SK-N-SH (cell line): ENCODE results near the gene RFX1. TPM values are rescaled to one million over a fixed set of nuclear protein-coding genes. Genes with fewer than 3 reads are reported as not detected.

Source experiments
- CTCF ChIA-PET: fragments of 300-600, 350-600 bp; formaldehyde crosslinking; extraction: SDS; loops from one replicate; lab custom pipeline; 2021; lab: Yijun Ruan, JAX
- POLR2A ChIA-PET: fragments of 350-600 bp; sonication (Branson Sonifier 250); formaldehyde crosslinking; extraction: SDS; loops from one replicate; lab custom pipeline; 2020; ENCODE audit warnings: antibody characterized with exemption, inconsistent platforms; lab: Yijun Ruan, JAX
- DNase-seq: peaks from one replicate; pipeline ENCODE4 v3.0.0; 2012
- H2AFZ ChIP-seq: fragments of 200-600 bp; sonication (generic); 2 replicates; pipeline ENCODE4 v1.8.1; 2016; ENCODE audit warnings: antibody characterized with exemption, mild to moderate bottlenecking, low read depth
- H3F3A ChIP-seq: fragments of 200-600 bp; sonication (generic); replicated peaks from 2 replicates; pipeline ENCODE3; 2016; ENCODE audit warnings: antibody characterized with exemption, mild to moderate bottlenecking; ENCODE audit not compliant: insufficient read depth
- H3K27ac ChIP-seq, 2 experiments: fragments of 200-500 bp in 1 of 2; fragments of 200-600 bp in 1 of 2; sonication (Bioruptor generic) in 1 of 2; sonication (generic), shearing (Covaris generic) in 1 of 2; 2 replicates each; pipeline versions ENCODE4 v1.5.1 to v1.6.1; 2014 to 2016; ENCODE audit warnings: low read depth in 2 of 2, inconsistent platforms in 1 of 2, low read length in 1 of 2, mild to moderate bottlenecking in 1 of 2, mixed read lengths in 1 of 2
- H3K27me3 ChIP-seq: fragments of 200-600 bp; sonication (generic), shearing (Covaris generic); 2 replicates; pipeline ENCODE4 v1.6.1; 2016; ENCODE audit warnings: mixed run types; ENCODE audit not compliant: insufficient read depth
- H3K36me3 ChIP-seq, 2 experiments: fragments of 200-500 bp in 1 of 2; fragments of 200-600 bp in 1 of 2; sonication (Bioruptor generic) in 1 of 2; sonication (generic) in 1 of 2; replicated peaks in 1 of 2; 2 replicates each; pipeline versions ENCODE3 to v1.5.1; 2014 to 2016; ENCODE audit warnings: low read length in 1 of 2, mild to moderate bottlenecking in 1 of 2; ENCODE audit not compliant: insufficient read depth in 2 of 2, control insufficient read depth in 1 of 2
- H3K4me1 ChIP-seq, 2 experiments: fragments of 200-500 bp in 1 of 2; fragments of 200-600 bp in 1 of 2; sonication (Bioruptor generic) in 1 of 2; sonication (generic), shearing (Covaris generic) in 1 of 2; 2 replicates each; pipeline versions ENCODE4 v1.5.1 to v1.6.1; 2014 to 2016; ENCODE audit warnings: low read depth in 1 of 2, low read length in 1 of 2, mixed run types in 1 of 2; ENCODE audit not compliant: insufficient read depth in 2 of 2, control insufficient read depth in 1 of 2
- H3K4me2 ChIP-seq: fragments of 200-600 bp; sonication (generic), shearing (Covaris generic); 2 replicates; pipeline ENCODE4 v1.6.1; 2017; ENCODE audit warnings: mixed run types
- H3K4me3 ChIP-seq, 2 experiments: fragments of 200-500 bp in 1 of 2; fragments of 200-600 bp in 1 of 2; sonication (Bioruptor generic) in 1 of 2; sonication (generic), shearing (Covaris generic) in 1 of 2; 2 replicates each; pipeline versions ENCODE4 v1.5.1 to v1.8.1; 2014 to 2016; ENCODE audit warnings: low read depth in 2 of 2, inconsistent platforms in 1 of 2, low read length in 1 of 2, mild to moderate bottlenecking in 1 of 2, mixed read lengths in 1 of 2, moderate library complexity in 1 of 2
- H3K79me2 ChIP-seq: fragments of 200-600 bp; sonication (generic); 2 replicates; pipeline ENCODE4 v1.8.1; 2017; ENCODE audit warnings: mild to moderate bottlenecking; ENCODE audit not compliant: insufficient read depth
- H3K9ac ChIP-seq: fragments of 200-600 bp; sonication (generic); 2 replicates; pipeline ENCODE4 v1.6.1; 2017; ENCODE audit warnings: mixed run types
- H3K9me2 ChIP-seq: fragments of 200-600 bp; sonication (generic); 2 replicates; pipeline ENCODE4 v1.6.1; 2017; ENCODE audit warnings: mixed run types
- H3K9me3 ChIP-seq: fragments of 200-600 bp; sonication (generic); 2 replicates; pipeline ENCODE4 v1.6.1; 2017; ENCODE audit warnings: mixed run types, mild to moderate bottlenecking, moderate library complexity
- H4K20me1 ChIP-seq: fragments of 200-600 bp; sonication (generic); 2 replicates; pipeline ENCODE4 v1.6.1; 2017; ENCODE audit warnings: mild to moderate bottlenecking, mixed run types; ENCODE audit not compliant: insufficient read depth
- CTCF ChIP-seq: fragments of 200-600 bp; sonication (generic); IDR thresholded peaks from 2 replicates; pipeline ENCODE4 v1.6.1; 2017; ENCODE audit warnings: antibody characterized with exemption, mild to moderate bottlenecking, moderate library complexity
- EP300 ChIP-seq, 2 experiments: IDR thresholded peaks; 2 replicates each; pipeline versions ENCODE4 v1.4.0 to v1.6.1; 2012; ENCODE audit warnings: borderline replicate concordance in 1 of 2, low read depth in 1 of 2, low read length in 1 of 2
- FOXM1 ChIP-seq: IDR thresholded peaks from 2 replicates; pipeline ENCODE4 v1.4.0; 2012; ENCODE audit warnings: low read depth, mild to moderate bottlenecking
- GABPA ChIP-seq: IDR thresholded peaks from 2 replicates; pipeline ENCODE4 v1.4.0; 2012; ENCODE audit warnings: low read depth, mild to moderate bottlenecking
- JUND ChIP-seq: IDR thresholded peaks from 2 replicates; pipeline ENCODE4 v1.4.0; 2012
- MAX ChIP-seq: IDR thresholded peaks from 2 replicates; pipeline ENCODE4 v1.4.0; 2012; ENCODE audit warnings: low read depth
- POLR2AphosphoS5 ChIP-seq: IDR thresholded peaks from 2 replicates; pipeline ENCODE4 v1.6.1; 2012; ENCODE audit warnings: low read depth, low read length
- RCOR1 ChIP-seq: fragments of 150-350 bp; IDR thresholded peaks from 2 replicates; pipeline ENCODE4 v1.6.1; 2017; ENCODE audit warnings: antibody characterized with exemption, low read length
- REST ChIP-seq: IDR thresholded peaks from 2 replicates; pipeline ENCODE4 v1.6.1; 2012; ENCODE audit warnings: mild to moderate bottlenecking, low read depth, low read length, moderate library complexity
- RFX5 ChIP-seq: IDR thresholded peaks from 2 replicates; pipeline ENCODE4 v1.6.1; 2012; ENCODE audit warnings: mild to moderate bottlenecking, improper control_type of control experiment, low read length
- RXRA ChIP-seq: IDR thresholded peaks from 2 replicates; pipeline ENCODE4 v1.4.0; 2012; ENCODE audit warnings: low read depth, mild to moderate bottlenecking, borderline replicate concordance
- SMC3 ChIP-seq: IDR thresholded peaks from 2 replicates; pipeline ENCODE4 v1.6.1; 2012; ENCODE audit warnings: low read depth, low read length, improper control_type of control experiment
- TEAD4 ChIP-seq: IDR thresholded peaks from 2 replicates; pipeline ENCODE4 v1.4.0; 2012; ENCODE audit warnings: mild to moderate bottlenecking, borderline replicate concordance; ENCODE audit not compliant: insufficient read depth
- ZBTB33 ChIP-seq: IDR thresholded peaks from 2 replicates; pipeline ENCODE4 v1.4.0; 2012; ENCODE audit warnings: low read depth, borderline replicate concordance
- WGBS: methylation state at CpG from one replicate; pipeline ENCODE4 v1.1.6; 2017; ENCODE audit warnings: low lambda C conversion rate; 5-methylcytosine and 5-hydroxymethylcytosine counted together
- polyA plus RNA-seq, 3 experiments: library from polyadenylated mRNA; depleted of rRNA; stranded (reverse); fragments of >200 nt; gene quantifications; 2 replicates each; pipeline ENCODE4 v1.2.3, GENCODE V29; 2012

The RFX1 gene
- polyA plus RNA-seq, 1 of the 3 experiments (the other 2 are of a cell fraction), result 1.5 TPM

- peaks cover 13% of the 10 kb centered on the region for H3F3A ChIP-seq
- no peak for DNase-seq
- no peak overlapping the region for H3K9ac ChIP-seq
- H3K27ac ChIP-seq, result no peak overlapping the region
- no peak for TF ChIP-seq RCOR1
- no peak for TF ChIP-seq EP300 (IDR thresholded peaks at IDR 0.05; ENCODE audit: borderline replicate concordance in 1 of 2, low read depth in 1 of 2, low read length in 1 of 2)
- no peak for TF ChIP-seq FOXM1
- no peak for TF ChIP-seq JUND
- no peak for TF ChIP-seq TEAD4
- TF ChIP-seq SMC3, result no peak
- no peak for TF ChIP-seq POLR2AphosphoS5
- TF ChIP-seq, all 33 proteins: peak for 0
- H3K4me3 ChIP-seq, result no peak overlapping the region
- no peak overlapping the region for H3K4me2 ChIP-seq
- no peaks in the 10 kb centered on the region for H3K9me3 ChIP-seq
- H3K36me3 ChIP-seq, result peaks cover 0 to 3% of the 10 kb centered on the region in 2 experiments
- no peak overlapping the region for H2AFZ ChIP-seq
- peaks cover 16 to 46% of the 10 kb centered on the region in 2 experiments; a peak in 3 of 4 replicates for H3K4me1 ChIP-seq
- H3K27me3 ChIP-seq, result no peaks in the 10 kb centered on the region
- no peaks in the 10 kb centered on the region for H3K79me2 ChIP-seq
- WGBS, result 100% methylated on average over 2 of the region's 21 CpGs
- no peaks in the 10 kb centered on the region for H4K20me1 ChIP-seq
- H3K9me2 ChIP-seq, result no peaks in the 10 kb centered on the region
- POLR2A ChIA-PET, result no interaction called here
- CTCF ChIA-PET, result interaction anchor here (0.8 to 3.0 kb wide), 2 partner anchors 30 to 89 kb away, joined by 3 to 12 read pairs; partner anchors contain the start of gene MISP3
Observed at GRCh38 chr19:13983213-13983889, 22.8 kb downstream of the RFX1 start.

- H3K9me3 ChIP-seq, result no peaks in the 10 kb centered on the region
- 99% methylated on average over 8 of the region's 9 CpGs for WGBS
- H3K27me3 ChIP-seq, result no peaks in the 10 kb centered on the region
- H3K9ac ChIP-seq, result no peak overlapping the region
- DNase-seq, result no peak
- peaks cover 16 to 46% of the 10 kb centered on the region in 2 experiments; a peak in 3 of 4 replicates for H3K4me1 ChIP-seq
- CTCF ChIA-PET, result interaction anchor here (0.8 kb wide), 1 partner anchor 30 kb away, joined by 3 read pairs; no protein-coding TSS in a partner anchor
- no peak overlapping the region for H2AFZ ChIP-seq
- no peaks in the 10 kb centered on the region for H3K79me2 ChIP-seq
- H4K20me1 ChIP-seq, result no peaks in the 10 kb centered on the region
- H3K27ac ChIP-seq, result no peak overlapping the region
- POLR2A ChIA-PET, result no interaction called here
- peaks cover 13% of the 10 kb centered on the region for H3F3A ChIP-seq
- TF ChIP-seq GABPA, result no peak
- no peak for TF ChIP-seq MAX
- no peak for TF ChIP-seq POLR2AphosphoS5
- no peak for TF ChIP-seq REST
- no peak for TF ChIP-seq RXRA
- TF ChIP-seq ZBTB33, result no peak
- no peak for TF ChIP-seq RCOR1
- TF ChIP-seq RFX5, result no peak
- no peak for TF ChIP-seq CTCF
- no peak overlapping the region for H3K4me3 ChIP-seq
- no peak overlapping the region for H3K4me2 ChIP-seq
- no peaks in the 10 kb centered on the region for H3K9me2 ChIP-seq
- H3K36me3 ChIP-seq, result peaks cover 0 to 3% of the 10 kb centered on the region in 2 experiments
Observed at GRCh38 chr19:13982773-13983172, 23.3 kb downstream of the RFX1 start.
